ENCODE results near the gene CACNG4. TPM values are rescaled to one million over a fixed set of nuclear protein-coding genes. Genes with fewer than 3 reads are reported as not detected.

Gene CACNG4
- total and polyA plus RNA-seq, 4 donors, result not detected

DNA sequence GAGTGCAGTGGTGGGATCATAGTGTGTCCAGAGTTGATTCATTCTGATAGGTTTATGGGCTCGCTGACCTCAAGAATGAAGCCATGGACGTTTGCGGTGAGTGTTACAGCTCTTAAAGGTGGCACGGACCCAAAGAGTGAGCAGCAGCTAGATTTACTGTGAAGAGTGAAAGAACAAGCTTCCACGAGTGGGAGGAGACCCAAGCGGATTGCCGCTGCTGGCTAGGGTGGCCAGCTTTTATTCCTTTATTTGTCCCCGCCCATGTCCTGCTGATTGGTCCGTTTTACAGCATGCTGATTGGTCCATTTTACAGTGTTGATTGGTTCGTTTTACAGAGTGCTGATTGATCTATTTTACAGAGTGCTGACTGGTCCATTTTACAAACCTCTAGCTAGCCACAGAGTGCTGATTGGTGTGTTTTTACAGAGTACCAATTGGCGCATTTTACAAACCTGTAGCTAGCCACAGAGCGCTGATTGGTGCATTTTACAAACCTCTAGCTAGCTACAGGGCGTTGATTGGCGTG is 17.5 kb downstream of the CACNG4 start:
- Histone ChIP-seq H3K9me3 (ENCODE audit: control insufficient read depth, low read length) (no peaks in the 10 kb centered on the region), H3K27ac (ENCODE audit: low read depth in 1 of 2, low read length in 2 of 2) (no peak overlapping the region), H3K36me3 (ENCODE audit: control insufficient read depth in 1 of 2, insufficient read depth in 2 of 2, low read length in 1 of 2) (no peaks in the 10 kb centered on the region), H3K27me3 (ENCODE audit: control insufficient read depth in 1 of 2, insufficient read depth in 2 of 2, low read length in 1 of 2) (peaks cover 0 to 2% of the 10 kb centered on the region in 2 donors), H3K4me3 (ENCODE audit: low read length in 2 of 2) (no peak overlapping the region), H3K4me1 (ENCODE audit: control insufficient read depth in 1 of 2, insufficient read depth in 2 of 2, low read length in 2 of 2) (no peaks in the 10 kb centered on the region)
- 82 to 83% methylated on average over 14 of the region's 14 CpGs for WGBS, 2 donors
- DNase-seq (no peak), ATAC-seq (ENCODE audit: low FRiP score) (no peak)
- intact Hi-C loops (cut with DNase I), result no loop called here

DNA sequence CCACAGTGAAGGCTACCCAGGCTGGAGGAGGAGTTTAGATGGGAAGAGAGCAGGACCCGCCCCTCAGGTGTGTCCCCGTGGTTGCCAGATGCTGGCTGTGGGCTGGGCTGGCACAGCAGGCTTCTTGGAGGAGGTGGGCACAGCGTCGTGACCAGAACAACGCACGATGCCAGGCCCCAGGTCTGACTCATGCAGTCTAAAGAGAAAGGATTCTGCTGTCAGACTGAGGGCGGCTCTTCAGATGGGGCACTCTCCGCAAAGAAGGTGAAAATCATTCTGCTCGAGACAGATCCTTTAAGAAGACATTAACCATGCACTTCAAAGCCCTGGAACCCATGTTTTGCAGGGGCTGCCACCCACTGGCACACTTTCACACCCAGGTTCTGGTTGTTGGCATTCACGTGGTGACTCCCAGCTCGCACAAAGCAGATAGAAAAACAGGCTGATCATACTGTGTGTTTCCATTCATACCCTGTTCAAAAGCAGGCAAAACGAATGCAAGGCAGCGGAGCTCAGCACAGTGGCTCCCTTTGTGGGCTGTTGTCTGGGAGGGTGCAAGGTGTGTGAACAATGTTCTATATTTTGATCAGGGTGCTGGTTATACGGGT is 19.0 kb downstream of the CACNG4 start:
- 71 to 74% methylated on average over 14 of the region's 14 CpGs for WGBS, 2 donors

DNA sequence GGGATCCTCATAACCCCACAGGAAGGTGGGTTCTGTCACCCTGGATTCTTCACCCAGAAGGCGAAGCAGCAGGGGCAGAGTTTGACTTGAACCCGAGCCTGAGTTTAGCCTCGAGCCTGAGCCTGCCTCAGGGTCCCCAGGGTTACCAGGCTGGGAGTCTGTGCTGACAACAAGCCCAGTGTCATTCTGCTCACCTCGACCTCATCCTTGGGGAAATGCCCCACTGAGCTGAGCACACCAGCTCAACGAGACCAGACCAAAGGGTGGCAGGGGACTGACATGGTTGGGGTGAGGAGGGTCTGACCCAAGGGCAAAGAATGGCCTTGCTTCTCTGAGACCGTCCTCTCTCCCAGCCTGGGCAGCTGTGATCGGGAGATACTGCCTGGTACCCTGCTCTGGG is 20.2 kb downstream of the CACNG4 start:
- Histone ChIP-seq H3K4me3 (ENCODE audit: low read length in 2 of 2) (no peak overlapping the region), H3K27me3 (ENCODE audit: control insufficient read depth in 1 of 2, insufficient read depth in 2 of 2, low read length in 1 of 2) (no peaks in the 10 kb centered on the region), H3K27ac (ENCODE audit: low read depth in 1 of 2, low read length in 2 of 2) (no peak overlapping the region), H3K9me3 (ENCODE audit: control insufficient read depth, low read length) (no peaks in the 10 kb centered on the region), H3K4me1 (ENCODE audit: control insufficient read depth in 1 of 2, insufficient read depth in 2 of 2, low read length in 2 of 2) (no peaks in the 10 kb centered on the region), H3K36me3 (ENCODE audit: control insufficient read depth in 1 of 2, insufficient read depth in 2 of 2, low read length in 1 of 2) (no peaks in the 10 kb centered on the region)
- intact Hi-C loops (cut with DNase I), result no loop called here
- no peak for DNase-seq
- no peak for ATAC-seq (ENCODE audit: low FRiP score)
- 91 to 94% methylated on average over 7 of the region's 7 CpGs for WGBS, 2 donors

More for the DNA sequence above, 19.0 kb downstream of the CACNG4 start:
- Histone ChIP-seq H3K4me1 (ENCODE audit: control insufficient read depth in 1 of 2, insufficient read depth in 2 of 2, low read length in 2 of 2) (no peaks in the 10 kb centered on the region), H3K27me3 (ENCODE audit: control insufficient read depth in 1 of 2, insufficient read depth in 2 of 2, low read length in 1 of 2) (no peaks in the 10 kb centered on the region), H3K4me3 (ENCODE audit: low read length in 2 of 2) (no peak overlapping the region), H3K27ac (ENCODE audit: low read depth in 1 of 2, low read length in 2 of 2) (no peak overlapping the region), H3K9me3 (ENCODE audit: control insufficient read depth, low read length) (no peaks in the 10 kb centered on the region), H3K36me3 (ENCODE audit: control insufficient read depth in 1 of 2, insufficient read depth in 2 of 2, low read length in 1 of 2) (no peaks in the 10 kb centered on the region)
- intact Hi-C loops (cut with DNase I), result no loop called here
- ATAC-seq (ENCODE audit: low FRiP score) (no peak), DNase-seq (no peak)

DNA sequence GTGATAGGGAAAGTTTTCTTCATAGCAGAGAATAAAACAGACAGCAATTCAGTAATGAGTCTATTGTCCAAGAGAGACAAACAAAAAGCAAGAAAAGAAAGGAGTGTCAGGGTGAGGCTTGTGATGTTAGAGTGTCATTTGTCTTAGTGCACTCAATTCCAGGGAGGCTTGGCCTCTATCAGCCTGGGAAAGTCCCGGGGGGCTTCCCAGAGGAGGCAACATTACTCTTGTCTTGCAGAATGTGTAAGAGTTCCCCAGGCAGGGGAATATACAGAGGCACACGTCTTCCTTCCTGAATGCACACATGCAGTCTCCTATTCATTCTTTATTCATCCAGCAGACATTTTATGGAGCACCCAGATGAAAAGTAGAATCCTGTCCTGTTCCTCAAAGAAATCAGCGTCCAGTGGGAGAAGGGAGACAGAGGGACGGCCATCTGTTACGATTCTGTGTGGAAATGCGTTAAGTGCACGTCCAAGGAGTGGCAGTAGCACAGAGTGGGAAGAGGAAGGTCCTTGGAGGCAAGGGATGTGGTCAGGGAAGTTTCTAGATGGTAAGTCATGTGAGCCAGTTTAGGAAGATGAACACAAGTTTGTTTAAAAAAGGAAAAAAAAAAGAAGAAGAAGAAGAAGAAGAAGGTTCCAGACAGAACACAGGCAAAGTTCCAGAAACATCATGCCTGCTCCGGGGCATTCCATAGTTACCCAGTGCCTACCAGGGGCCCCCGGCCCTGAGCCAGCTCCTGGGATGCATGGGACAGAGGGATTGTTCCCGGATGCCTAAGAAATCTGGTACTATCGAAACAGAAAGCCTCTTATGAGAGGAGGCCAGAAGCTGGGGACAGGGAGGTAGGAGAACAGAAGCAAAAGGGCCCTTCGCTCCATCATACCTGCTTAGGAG is 21.1 kb downstream of the CACNG4 start:
- intact Hi-C loops (cut with DNase I), result no loop called here
- ATAC-seq (ENCODE audit: low FRiP score), result no peak
- DNase-seq, result no peak
- H3K27ac ChIP-seq (ENCODE audit: low read depth in 1 of 2, low read length in 2 of 2), result no peak overlapping the region
- no peaks in the 10 kb centered on the region for H3K4me1 ChIP-seq (ENCODE audit: control insufficient read depth in 1 of 2, insufficient read depth in 2 of 2, low read length in 2 of 2)
- H3K27me3 ChIP-seq (ENCODE audit: control insufficient read depth in 1 of 2, insufficient read depth in 2 of 2, low read length in 1 of 2), result no peaks in the 10 kb centered on the region
- WGBS, 2 donors, result 83 to 84% methylated on average over 12 of the region's 12 CpGs
- H3K36me3 ChIP-seq (ENCODE audit: control insufficient read depth in 1 of 2, insufficient read depth in 2 of 2, low read length in 1 of 2), result no peaks in the 10 kb centered on the region
- no peak overlapping the region for H3K4me3 ChIP-seq (ENCODE audit: low read length in 2 of 2)
- no peaks in the 10 kb centered on the region for H3K9me3 ChIP-seq (ENCODE audit: control insufficient read depth, low read length)

DNA sequence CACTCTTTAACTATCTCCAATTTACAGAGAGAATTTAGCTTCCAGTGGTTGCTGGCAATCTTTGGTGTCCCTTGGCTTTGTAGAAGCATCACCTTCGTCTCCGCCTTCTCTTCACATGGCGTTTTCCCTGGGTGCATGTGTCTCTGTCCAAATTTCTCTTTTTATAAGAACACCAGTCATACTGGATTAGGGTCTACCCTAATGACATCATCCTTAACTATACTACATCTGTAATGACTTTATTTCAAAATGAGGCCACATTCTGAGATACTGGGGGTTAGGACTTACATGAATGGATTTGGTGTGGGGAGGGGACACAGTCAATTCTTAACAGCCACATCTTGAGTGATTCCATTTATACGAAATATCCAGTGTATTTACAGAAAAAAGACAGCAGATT is 22.2 kb downstream of the CACNG4 start:
- intact Hi-C loops (cut with DNase I), result no loop called here
- Histone ChIP-seq H3K4me1 (ENCODE audit: control insufficient read depth in 1 of 2, insufficient read depth in 2 of 2, low read length in 2 of 2) (no peaks in the 10 kb centered on the region), H3K36me3 (ENCODE audit: control insufficient read depth in 1 of 2, insufficient read depth in 2 of 2, low read length in 1 of 2) (no peaks in the 10 kb centered on the region), H3K27me3 (ENCODE audit: control insufficient read depth in 1 of 2, insufficient read depth in 2 of 2, low read length in 1 of 2) (no peaks in the 10 kb centered on the region), H3K9me3 (ENCODE audit: control insufficient read depth, low read length) (no peaks in the 10 kb centered on the region), H3K27ac (ENCODE audit: low read depth in 1 of 2, low read length in 2 of 2) (no peak overlapping the region), H3K4me3 (ENCODE audit: low read length in 2 of 2) (no peak overlapping the region)
- 93 to 95% methylated on average over 4 of the region's 4 CpGs for WGBS, 2 donors
- no peak for DNase-seq
- ATAC-seq (ENCODE audit: low FRiP score), result no peak

DNA sequence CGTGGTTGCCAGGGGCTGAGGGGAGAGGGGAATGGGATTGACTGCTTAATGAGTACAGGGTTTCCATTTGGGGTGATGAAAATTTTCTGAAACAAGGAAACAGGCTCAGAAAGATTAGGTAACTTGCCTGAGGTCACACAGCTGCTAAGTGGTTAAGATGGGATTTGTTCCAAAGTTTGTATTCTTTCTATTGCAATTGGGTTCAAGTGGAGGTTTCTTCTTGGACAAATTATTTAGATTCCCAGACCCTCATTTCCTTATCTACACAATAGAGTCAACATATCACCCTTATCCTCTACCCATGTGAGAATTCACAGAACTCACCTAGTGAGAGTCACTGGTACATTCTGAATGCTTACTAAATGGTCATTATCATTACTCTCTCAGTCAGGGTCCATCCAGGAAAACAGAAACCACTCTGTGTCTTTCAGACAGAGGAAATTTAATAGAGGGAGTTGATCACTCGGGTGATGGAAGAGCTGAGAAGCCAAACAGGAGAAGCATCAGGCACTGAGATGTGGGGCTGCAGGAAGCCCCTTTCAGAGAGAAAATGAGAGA is 22.6 kb downstream of the CACNG4 start:
- Histone ChIP-seq H3K27me3 (ENCODE audit: control insufficient read depth in 1 of 2, insufficient read depth in 2 of 2, low read length in 1 of 2) (no peaks in the 10 kb centered on the region), H3K36me3 (ENCODE audit: control insufficient read depth in 1 of 2, insufficient read depth in 2 of 2, low read length in 1 of 2) (no peaks in the 10 kb centered on the region), H3K4me1 (ENCODE audit: control insufficient read depth in 1 of 2, insufficient read depth in 2 of 2, low read length in 2 of 2) (no peaks in the 10 kb centered on the region), H3K9me3 (ENCODE audit: control insufficient read depth, low read length) (no peaks in the 10 kb centered on the region), H3K4me3 (ENCODE audit: low read length in 2 of 2) (no peak overlapping the region), H3K27ac (ENCODE audit: low read depth in 1 of 2, low read length in 2 of 2) (no peak overlapping the region)
- DNase-seq (no peak), ATAC-seq (ENCODE audit: low FRiP score) (no peak)
- intact Hi-C loops (cut with DNase I), result no loop called here
- 83 to 84% methylated on average over 2 of the region's 2 CpGs for WGBS, 2 donors

DNA sequence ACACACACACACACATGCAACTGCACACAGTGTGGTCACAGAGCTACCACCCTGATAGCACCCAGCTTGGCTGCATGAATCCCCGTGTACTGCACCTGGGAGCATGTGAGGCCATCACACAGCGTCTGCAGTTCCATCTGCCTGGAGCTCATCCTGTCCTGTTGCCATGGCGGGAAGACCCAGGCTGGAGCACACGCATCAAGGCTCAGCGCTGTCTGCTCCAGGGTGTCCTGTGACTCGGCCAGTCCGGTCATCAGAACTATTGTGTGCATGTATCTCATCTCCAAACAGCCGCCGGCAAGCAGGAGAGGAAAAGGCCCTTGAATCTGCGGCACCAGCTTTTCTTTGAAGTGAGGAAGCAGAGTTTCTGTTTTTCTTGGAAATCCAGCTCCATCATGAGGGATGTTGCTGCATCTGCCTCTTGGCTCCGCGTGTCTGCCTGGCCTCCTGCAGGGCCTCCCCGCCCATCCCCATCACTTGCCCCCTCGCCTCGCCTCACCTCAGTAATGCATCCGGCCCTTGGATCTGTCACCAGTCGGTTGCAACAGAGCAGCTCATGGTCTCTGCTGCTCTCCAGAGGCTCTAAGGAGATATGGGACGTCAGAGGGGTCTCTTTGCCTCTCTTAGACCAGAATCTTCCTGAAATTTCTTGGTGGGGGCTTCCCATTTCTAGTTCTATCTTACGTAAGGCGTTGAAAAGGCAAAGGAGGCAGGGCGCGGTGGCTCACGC is 23.7 kb downstream of the CACNG4 start:
- WGBS, 2 donors, result 82 to 84% methylated on average over 23 of the region's 23 CpGs
- Histone ChIP-seq H3K36me3 (ENCODE audit: control insufficient read depth in 1 of 2, insufficient read depth in 2 of 2, low read length in 1 of 2) (no peaks in the 10 kb centered on the region), H3K27ac (ENCODE audit: low read depth in 1 of 2, low read length in 2 of 2) (no peak overlapping the region), H3K4me3 (ENCODE audit: low read length in 2 of 2) (no peak overlapping the region), H3K9me3 (ENCODE audit: control insufficient read depth, low read length) (no peaks in the 10 kb centered on the region), H3K4me1 (ENCODE audit: control insufficient read depth in 1 of 2, insufficient read depth in 2 of 2, low read length in 2 of 2) (no peaks in the 10 kb centered on the region), H3K27me3 (ENCODE audit: control insufficient read depth in 1 of 2, insufficient read depth in 2 of 2, low read length in 1 of 2) (no peaks in the 10 kb centered on the region)
- DNase-seq, result no peak
- intact Hi-C loops (cut with DNase I), result no loop called here
- no peak for ATAC-seq (ENCODE audit: low FRiP score)

DNA sequence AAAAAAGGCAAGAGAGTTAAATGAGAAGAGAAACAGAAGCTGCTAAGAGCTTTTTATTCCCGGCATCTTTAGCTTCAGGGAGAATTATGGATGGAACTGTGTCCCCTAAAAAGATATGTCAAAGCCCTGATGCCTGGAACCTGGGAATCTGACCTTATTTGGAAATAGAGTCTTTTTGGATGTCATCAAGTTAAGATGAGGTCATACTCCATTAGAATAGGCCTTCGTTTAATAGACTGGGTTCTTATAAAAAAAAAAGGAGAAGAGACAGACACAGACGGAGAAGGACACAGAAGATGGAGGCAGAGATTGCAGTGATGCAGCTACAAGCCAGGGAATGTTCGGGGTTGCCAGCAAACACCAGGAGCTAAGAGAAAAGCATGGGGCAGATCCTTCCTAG is 24.6 kb downstream of the CACNG4 start:
- Histone ChIP-seq H3K27me3 (ENCODE audit: control insufficient read depth in 1 of 2, insufficient read depth in 2 of 2, low read length in 1 of 2) (no peaks in the 10 kb centered on the region), H3K9me3 (ENCODE audit: control insufficient read depth, low read length) (no peaks in the 10 kb centered on the region), H3K4me3 (ENCODE audit: low read length in 2 of 2) (no peak overlapping the region), H3K27ac (ENCODE audit: low read depth in 1 of 2, low read length in 2 of 2) (no peak overlapping the region), H3K4me1 (ENCODE audit: control insufficient read depth in 1 of 2, insufficient read depth in 2 of 2, low read length in 2 of 2) (no peaks in the 10 kb centered on the region), H3K36me3 (ENCODE audit: control insufficient read depth in 1 of 2, insufficient read depth in 2 of 2, low read length in 1 of 2) (no peaks in the 10 kb centered on the region)
- DNase-seq (no peak), ATAC-seq (ENCODE audit: low FRiP score) (no peak)
- intact Hi-C loops (cut with DNase I), result no loop called here
- whole genome bisulfite sequencing, 2 donors, result 80 to 81% methylated on average over 4 of the region's 4 CpGs

All from aorta (tissue), 5 donors.